ENCODE results near the gene TMC1.

DNA sequence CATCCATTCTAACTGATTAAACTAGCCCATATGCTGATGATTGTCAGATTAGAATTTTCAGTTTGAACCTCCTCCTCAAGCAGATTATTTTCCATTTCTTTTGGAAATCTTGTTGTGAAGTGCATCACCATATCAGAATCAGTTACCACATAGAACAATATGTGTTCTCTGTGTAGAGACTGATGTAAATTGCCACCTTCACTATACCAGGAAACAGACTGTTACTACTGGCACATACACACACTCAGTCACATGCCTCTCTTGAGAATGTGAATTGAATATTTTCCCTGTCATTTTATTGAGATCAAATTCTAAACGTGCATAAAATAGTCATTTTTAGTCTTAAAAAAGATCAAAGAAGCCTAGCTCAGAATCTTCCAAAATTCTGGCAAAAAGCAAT, 270.0 kb downstream of the TMC1 start:
- TF ChIP-seq EZH2 (IDR thresholded peaks at IDR 0.05; ENCODE audit: borderline replicate concordance, low read depth, low read length, severe bottlenecking): no peak
- TF ChIP-seq, protein P1, sequence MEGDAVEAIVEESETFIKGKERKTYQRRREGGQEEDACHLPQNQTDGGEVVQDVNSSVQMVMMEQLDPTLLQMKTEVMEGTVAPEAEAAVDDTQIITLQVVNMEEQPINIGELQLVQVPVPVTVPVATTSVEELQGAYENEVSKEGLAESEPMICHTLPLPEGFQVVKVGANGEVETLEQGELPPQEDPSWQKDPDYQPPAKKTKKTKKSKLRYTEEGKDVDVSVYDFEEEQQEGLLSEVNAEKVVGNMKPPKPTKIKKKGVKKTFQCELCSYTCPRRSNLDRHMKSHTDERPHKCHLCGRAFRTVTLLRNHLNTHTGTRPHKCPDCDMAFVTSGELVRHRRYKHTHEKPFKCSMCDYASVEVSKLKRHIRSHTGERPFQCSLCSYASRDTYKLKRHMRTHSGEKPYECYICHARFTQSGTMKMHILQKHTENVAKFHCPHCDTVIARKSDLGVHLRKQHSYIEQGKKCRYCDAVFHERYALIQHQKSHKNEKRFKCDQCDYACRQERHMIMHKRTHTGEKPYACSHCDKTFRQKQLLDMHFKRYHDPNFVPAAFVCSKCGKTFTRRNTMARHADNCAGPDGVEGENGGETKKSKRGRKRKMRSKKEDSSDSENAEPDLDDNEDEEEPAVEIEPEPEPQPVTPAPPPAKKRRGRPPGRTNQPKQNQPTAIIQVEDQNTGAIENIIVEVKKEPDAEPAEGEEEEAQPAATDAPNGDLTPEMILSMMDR (IDR thresholded peaks at IDR 0.05; ENCODE audit: borderline replicate concordance, extremely low read depth, low read length, poor library complexity, severe bottlenecking): no peak
